SK-N-SH (cell line): ENCODE data around the gene HES1. TPM values are rescaled to one million over a fixed set of nuclear protein-coding genes. Genes with fewer than 3 reads are reported as not detected.

Experiments used
- CTCF ChIA-PET: fragments of 300-600, 350-600 bp; formaldehyde crosslinking; extraction: SDS; loops from one replicate; lab custom pipeline; 2021; lab: Yijun Ruan, JAX
- POLR2A ChIA-PET: fragments of 350-600 bp; sonication (Branson Sonifier 250); formaldehyde crosslinking; extraction: SDS; loops from one replicate; lab custom pipeline; 2020; ENCODE audit warnings: antibody characterized with exemption, inconsistent platforms; lab: Yijun Ruan, JAX
- DNase-seq: peaks from one replicate; pipeline ENCODE4 v3.0.0; 2012
- H2AFZ ChIP-seq: fragments of 200-600 bp; sonication (generic); 2 replicates; pipeline ENCODE4 v1.8.1; 2016; ENCODE audit warnings: antibody characterized with exemption, mild to moderate bottlenecking, low read depth
- H3F3A ChIP-seq: fragments of 200-600 bp; sonication (generic); replicated peaks from 2 replicates; pipeline ENCODE3; 2016; ENCODE audit warnings: antibody characterized with exemption, mild to moderate bottlenecking; ENCODE audit not compliant: insufficient read depth
- H3K27ac ChIP-seq, 2 experiments: fragments of 200-500 bp in 1 of 2; fragments of 200-600 bp in 1 of 2; sonication (Bioruptor generic) in 1 of 2; sonication (generic), shearing (Covaris generic) in 1 of 2; 2 replicates each; pipeline versions ENCODE4 v1.5.1 to v1.6.1; 2014 to 2016; ENCODE audit warnings: low read depth in 2 of 2, inconsistent platforms in 1 of 2, low read length in 1 of 2, mild to moderate bottlenecking in 1 of 2, mixed read lengths in 1 of 2
- H3K27me3 ChIP-seq: fragments of 200-600 bp; sonication (generic), shearing (Covaris generic); 2 replicates; pipeline ENCODE4 v1.6.1; 2016; ENCODE audit warnings: mixed run types; ENCODE audit not compliant: insufficient read depth
- H3K36me3 ChIP-seq, 2 experiments: fragments of 200-500 bp in 1 of 2; fragments of 200-600 bp in 1 of 2; sonication (Bioruptor generic) in 1 of 2; sonication (generic) in 1 of 2; replicated peaks in 1 of 2; 2 replicates each; pipeline versions ENCODE3 to v1.5.1; 2014 to 2016; ENCODE audit warnings: low read length in 1 of 2, mild to moderate bottlenecking in 1 of 2; ENCODE audit not compliant: insufficient read depth in 2 of 2, control insufficient read depth in 1 of 2
- H3K4me1 ChIP-seq, 2 experiments: fragments of 200-500 bp in 1 of 2; fragments of 200-600 bp in 1 of 2; sonication (Bioruptor generic) in 1 of 2; sonication (generic), shearing (Covaris generic) in 1 of 2; 2 replicates each; pipeline versions ENCODE4 v1.5.1 to v1.6.1; 2014 to 2016; ENCODE audit warnings: low read depth in 1 of 2, low read length in 1 of 2, mixed run types in 1 of 2; ENCODE audit not compliant: insufficient read depth in 2 of 2, control insufficient read depth in 1 of 2
- H3K4me2 ChIP-seq: fragments of 200-600 bp; sonication (generic), shearing (Covaris generic); 2 replicates; pipeline ENCODE4 v1.6.1; 2017; ENCODE audit warnings: mixed run types
- H3K4me3 ChIP-seq, 2 experiments: fragments of 200-500 bp in 1 of 2; fragments of 200-600 bp in 1 of 2; sonication (Bioruptor generic) in 1 of 2; sonication (generic), shearing (Covaris generic) in 1 of 2; 2 replicates each; pipeline versions ENCODE4 v1.5.1 to v1.8.1; 2014 to 2016; ENCODE audit warnings: low read depth in 2 of 2, inconsistent platforms in 1 of 2, low read length in 1 of 2, mild to moderate bottlenecking in 1 of 2, mixed read lengths in 1 of 2, moderate library complexity in 1 of 2
- H3K79me2 ChIP-seq: fragments of 200-600 bp; sonication (generic); 2 replicates; pipeline ENCODE4 v1.8.1; 2017; ENCODE audit warnings: mild to moderate bottlenecking; ENCODE audit not compliant: insufficient read depth
- H3K9ac ChIP-seq: fragments of 200-600 bp; sonication (generic); 2 replicates; pipeline ENCODE4 v1.6.1; 2017; ENCODE audit warnings: mixed run types
- H3K9me2 ChIP-seq: fragments of 200-600 bp; sonication (generic); 2 replicates; pipeline ENCODE4 v1.6.1; 2017; ENCODE audit warnings: mixed run types
- H3K9me3 ChIP-seq: fragments of 200-600 bp; sonication (generic); 2 replicates; pipeline ENCODE4 v1.6.1; 2017; ENCODE audit warnings: mixed run types, mild to moderate bottlenecking, moderate library complexity
- H4K20me1 ChIP-seq: fragments of 200-600 bp; sonication (generic); 2 replicates; pipeline ENCODE4 v1.6.1; 2017; ENCODE audit warnings: mild to moderate bottlenecking, mixed run types; ENCODE audit not compliant: insufficient read depth
- CTCF ChIP-seq: fragments of 200-600 bp; sonication (generic); IDR thresholded peaks from 2 replicates; pipeline ENCODE4 v1.6.1; 2017; ENCODE audit warnings: antibody characterized with exemption, mild to moderate bottlenecking, moderate library complexity
- ELF1 ChIP-seq: IDR thresholded peaks from 2 replicates; pipeline ENCODE4 v1.4.0; 2012
- EZH2phosphoT487 ChIP-seq: fragments of 200-600 bp; sonication (generic); IDR thresholded peaks from 2 replicates; pipeline ENCODE4 v1.6.1; 2017; ENCODE audit warnings: low read depth, mixed run types, mild to moderate bottlenecking, antibody characterized with exemption, moderate library complexity, borderline replicate concordance
- FOXJ3 ChIP-seq: sonication (generic); formaldehyde crosslinking; IDR thresholded peaks from 2 replicates; pipeline ENCODE4 v1.5.1; 2020; ENCODE audit warnings: mild to moderate bottlenecking, missing genetic modification reagents
- FOXM1 ChIP-seq: IDR thresholded peaks from 2 replicates; pipeline ENCODE4 v1.4.0; 2012; ENCODE audit warnings: low read depth, mild to moderate bottlenecking
- GABPA ChIP-seq: IDR thresholded peaks from 2 replicates; pipeline ENCODE4 v1.4.0; 2012; ENCODE audit warnings: low read depth, mild to moderate bottlenecking
- GATA2 ChIP-seq: sonication (generic); formaldehyde crosslinking; IDR thresholded peaks from 2 replicates; pipeline ENCODE4 v1.5.0; 2020; ENCODE audit warnings: mild to moderate bottlenecking, missing genetic modification reagents
- IRF3 ChIP-seq: fragments of 150-350 bp; IDR thresholded peaks from 2 replicates; pipeline ENCODE4 v1.6.1; 2016; ENCODE audit warnings: mild to moderate bottlenecking, low read depth, low read length
- JUND ChIP-seq: IDR thresholded peaks from 2 replicates; pipeline ENCODE4 v1.4.0; 2012
- MEF2A ChIP-seq: IDR thresholded peaks from 2 replicates; pipeline ENCODE4 v1.4.0; 2012; ENCODE audit warnings: low read depth, borderline replicate concordance
- MXI1 ChIP-seq: IDR thresholded peaks from 2 replicates; pipeline ENCODE4 v1.6.1; 2012; ENCODE audit warnings: mild to moderate bottlenecking, low read depth, low read length, improper control_type of control experiment
- NRF1 ChIP-seq: IDR thresholded peaks from 2 replicates; pipeline ENCODE4 v1.6.1; 2012; ENCODE audit warnings: low read depth, mild to moderate bottlenecking, low read length
- POLR2AphosphoS5 ChIP-seq: IDR thresholded peaks from 2 replicates; pipeline ENCODE4 v1.6.1; 2012; ENCODE audit warnings: low read depth, low read length
- RAD21 ChIP-seq: IDR thresholded peaks from 2 replicates; pipeline ENCODE4 v1.6.1; 2012; ENCODE audit warnings: mild to moderate bottlenecking, low read length
- REST ChIP-seq: IDR thresholded peaks from 2 replicates; pipeline ENCODE4 v1.6.1; 2012; ENCODE audit warnings: mild to moderate bottlenecking, low read depth, low read length, moderate library complexity
- RXRA ChIP-seq: IDR thresholded peaks from 2 replicates; pipeline ENCODE4 v1.4.0; 2012; ENCODE audit warnings: low read depth, mild to moderate bottlenecking, borderline replicate concordance
- SIN3A ChIP-seq: IDR thresholded peaks from 2 replicates; pipeline ENCODE4 v1.6.1; 2012; ENCODE audit warnings: low read depth, mild to moderate bottlenecking, low read length, moderate library complexity, borderline replicate concordance
- TAF1 ChIP-seq: IDR thresholded peaks from 2 replicates; pipeline ENCODE4 v1.6.1; 2012; ENCODE audit warnings: low read depth, mild to moderate bottlenecking, low read length, moderate library complexity, borderline replicate concordance
- TCF12 ChIP-seq: IDR thresholded peaks from 2 replicates; pipeline ENCODE4 v1.4.0; 2012
- USF1 ChIP-seq: IDR thresholded peaks from 2 replicates; pipeline ENCODE4 v1.4.0; 2012; ENCODE audit warnings: low read depth, borderline replicate concordance
- WGBS: methylation state at CpG from one replicate; pipeline ENCODE4 v1.1.6; 2017; ENCODE audit warnings: low lambda C conversion rate; 5-methylcytosine and 5-hydroxymethylcytosine counted together
- polyA plus RNA-seq, 3 experiments: library from polyadenylated mRNA; depleted of rRNA; stranded (reverse); fragments of >200 nt; gene quantifications; 2 replicates each; pipeline ENCODE4 v1.2.3, GENCODE V29; 2012

HES1 gene
- polyA plus RNA-seq, 1 of the 3 experiments (the other 2 are of a cell fraction): 225 TPM

- TF ChIP-seq MXI1 (no peak), POLR2AphosphoS5 (no peak)
Measured at GRCh38 chr3:194124193-194124592, 11.8 kb upstream of the HES1 start (continued).

GRCh38 chr3:194125442-194125841 lies 10.5 kb upstream of the HES1 start:
- WGBS: 49% methylated on average over 4 of the region's 6 CpGs

More at GRCh38 chr3:194125442-194125841, 10.5 kb upstream of the HES1 start:
- Histone ChIP-seq H3K9ac (no peak overlapping the region), H2AFZ (no peak overlapping the region), H3K27ac (no peak overlapping the region), H3K79me2 (no peaks in the 10 kb centered on the region), H3K27me3 (peaks cover 4% of the 10 kb centered on the region), H3K9me2 (no peaks in the 10 kb centered on the region), H3K4me1 (peaks cover 0 to 10% of the 10 kb centered on the region in 2 experiments; a peak in 2 of 4 replicates), H3K9me3 (no peaks in the 10 kb centered on the region), H4K20me1 (no peaks in the 10 kb centered on the region), H3F3A (no peaks in the 10 kb centered on the region), H3K4me2 (no peak overlapping the region), H3K36me3 (no peaks in the 10 kb centered on the region)
- POLR2A ChIA-PET: no interaction called here
- TF ChIP-seq FOXM1 (no peak), TCF12 (no peak), EZH2phosphoT487 (no peak), MXI1 (no peak), ELF1 (no peak), SIN3A (no peak), MEF2A (no peak), CTCF (no peak), RAD21 (no peak), RXRA (no peak), JUND (no peak), GABPA (no peak), TAF1 (no peak), FOXJ3 (CRISPR knock-in tag) (no peak), IRF3 (no peak), REST (no peak), POLR2AphosphoS5 (no peak), NRF1 (no peak), GATA2 (CRISPR knock-in tag) (no peak), USF1 (no peak)
- TF ChIP-seq, all 33 proteins: peak for 0
- H3K4me3 ChIP-seq: no peak overlapping the region
- no peak for DNase-seq
- CTCF ChIA-PET: interaction anchor here (0.9 to 3.1 kb wide), 3 partner anchors 8 to 190 kb away, joined by 3 to 13 read pairs (median 3); no protein-coding TSS in a partner anchor
